ENCODE measurements around the gene HOMER2.
"Not testable (repeated sequence)": the region's sequence is repeated elsewhere in the genome, so short reads cannot be mapped to it uniquely, and the experiment has no call there.

Gene HOMER2

DNA sequence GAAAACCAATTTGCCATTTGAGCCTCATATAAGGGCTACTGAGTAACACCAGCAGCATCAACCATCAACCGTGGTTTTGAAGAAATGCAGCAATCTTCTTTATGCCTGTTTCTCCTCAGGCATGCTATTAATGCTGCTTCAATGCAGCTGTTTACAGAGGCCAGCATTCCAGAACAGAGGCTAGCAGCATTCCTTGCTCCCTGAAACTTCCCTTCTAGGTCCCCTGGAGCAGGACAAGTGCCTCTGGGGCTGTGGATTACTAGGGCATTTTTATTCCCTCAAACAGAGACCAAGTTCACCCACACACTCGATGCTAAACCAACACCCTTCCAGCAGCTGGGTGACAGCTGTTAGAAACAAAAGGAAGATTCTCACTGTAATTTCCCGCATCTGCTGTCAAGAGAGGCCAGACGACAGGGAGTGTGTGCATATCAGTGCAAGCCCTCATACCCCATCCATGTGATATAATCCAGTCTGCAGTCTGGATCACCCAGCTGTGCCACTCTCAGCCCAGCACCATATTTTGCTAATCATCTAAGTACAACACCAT lies 57.5 kb downstream of the HOMER2 start:
- DNase-seq (ENCODE audit: low spot score), result no peak

DNA sequence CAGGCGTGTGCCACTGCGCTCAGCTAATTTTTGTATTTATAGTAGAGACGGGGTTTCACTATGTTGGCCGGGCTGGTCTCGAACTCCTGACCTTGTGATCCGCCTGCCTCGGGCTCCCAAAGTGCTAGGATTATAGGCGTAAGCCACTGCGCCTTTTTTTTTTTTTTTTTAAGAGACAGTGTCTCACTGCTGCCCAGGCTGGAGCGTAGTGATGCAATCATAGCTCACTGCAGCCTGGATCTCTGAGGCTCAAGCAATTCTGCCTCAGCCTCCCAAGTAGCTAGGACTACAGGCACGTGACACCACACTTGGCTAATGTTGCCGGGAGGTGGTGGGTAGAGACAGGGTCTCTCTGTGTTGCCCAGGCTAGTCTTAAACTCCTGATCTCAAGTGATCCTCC lies 59.0 kb downstream of the HOMER2 start:
- not testable (repeated sequence) for DNase-seq (ENCODE audit: low spot score)

DNA sequence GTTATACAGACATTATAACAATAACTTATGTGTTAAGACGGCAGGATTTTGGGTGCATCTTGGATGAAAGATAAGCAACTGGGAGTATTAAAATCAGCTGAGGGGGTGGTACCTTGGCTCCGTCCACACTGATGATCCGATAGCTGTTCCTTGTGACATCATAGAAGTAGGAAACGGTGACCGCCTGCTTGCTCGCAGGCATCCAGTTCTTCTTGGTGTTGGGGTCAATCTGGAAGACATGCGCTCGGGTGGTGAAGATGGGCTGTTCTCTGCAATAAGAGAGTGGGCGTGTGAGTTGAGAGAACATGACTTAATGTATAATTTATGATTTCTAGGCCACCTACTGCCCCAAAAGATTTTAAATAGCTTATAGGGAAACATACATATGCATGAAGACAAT lies 59.9 kb downstream of the HOMER2 start:
- DNase-seq (ENCODE audit: low spot score), result no peak

DNA sequence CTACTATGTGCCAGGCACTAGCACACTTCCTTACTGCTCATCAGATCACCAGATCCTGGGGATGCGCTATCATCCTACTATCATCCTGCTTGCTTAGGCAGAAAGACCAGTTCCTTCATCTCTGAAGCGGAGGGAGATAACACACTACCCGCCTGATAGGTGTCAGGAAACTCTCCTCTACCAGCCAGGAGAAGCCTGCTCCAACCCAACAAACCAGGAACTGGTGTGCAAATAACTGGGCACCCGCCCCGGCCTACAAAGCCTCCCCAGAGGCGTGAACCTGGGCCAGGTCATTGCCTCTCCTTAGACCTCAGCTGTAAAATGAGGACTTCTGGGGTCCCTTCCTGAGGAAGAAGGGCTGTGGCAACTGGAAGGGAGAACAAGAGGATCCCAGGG lies 61.5 kb downstream of the HOMER2 start:
- DNase-seq (ENCODE audit: low spot score), result no peak

DNA sequence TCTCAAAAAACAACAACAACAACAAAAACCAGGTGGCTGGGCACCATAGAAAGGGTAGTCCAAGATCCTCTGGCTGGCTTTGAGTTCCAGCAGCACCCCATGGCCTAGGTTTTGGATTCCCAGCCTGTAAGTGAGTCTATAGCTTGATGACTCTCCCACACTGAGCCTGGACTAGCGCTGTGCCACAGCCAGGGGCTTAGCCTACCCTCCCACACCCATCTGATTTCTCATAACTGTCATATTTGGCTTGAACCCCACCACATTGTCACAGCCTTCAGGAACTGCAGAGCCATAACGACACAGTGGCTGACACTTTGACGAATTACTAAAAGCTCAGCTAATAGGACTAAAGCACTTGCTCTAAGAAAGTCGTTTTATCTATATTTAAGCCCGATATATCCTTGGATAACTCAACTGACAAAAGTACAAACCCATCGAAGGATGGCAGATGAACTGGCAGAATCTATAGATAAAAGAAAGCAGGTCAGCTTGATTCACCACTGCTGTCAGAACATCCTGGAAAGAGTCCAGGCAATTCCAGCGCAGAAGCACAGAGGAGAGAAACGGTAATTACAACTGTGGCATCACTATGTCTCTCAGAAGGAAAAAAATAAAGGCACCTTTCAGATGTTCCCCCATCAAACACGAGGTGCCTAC lies 62.1 kb downstream of the HOMER2 start:
- peak; percentile 15 for DNase-seq (ENCODE audit: low spot score)

DNA sequence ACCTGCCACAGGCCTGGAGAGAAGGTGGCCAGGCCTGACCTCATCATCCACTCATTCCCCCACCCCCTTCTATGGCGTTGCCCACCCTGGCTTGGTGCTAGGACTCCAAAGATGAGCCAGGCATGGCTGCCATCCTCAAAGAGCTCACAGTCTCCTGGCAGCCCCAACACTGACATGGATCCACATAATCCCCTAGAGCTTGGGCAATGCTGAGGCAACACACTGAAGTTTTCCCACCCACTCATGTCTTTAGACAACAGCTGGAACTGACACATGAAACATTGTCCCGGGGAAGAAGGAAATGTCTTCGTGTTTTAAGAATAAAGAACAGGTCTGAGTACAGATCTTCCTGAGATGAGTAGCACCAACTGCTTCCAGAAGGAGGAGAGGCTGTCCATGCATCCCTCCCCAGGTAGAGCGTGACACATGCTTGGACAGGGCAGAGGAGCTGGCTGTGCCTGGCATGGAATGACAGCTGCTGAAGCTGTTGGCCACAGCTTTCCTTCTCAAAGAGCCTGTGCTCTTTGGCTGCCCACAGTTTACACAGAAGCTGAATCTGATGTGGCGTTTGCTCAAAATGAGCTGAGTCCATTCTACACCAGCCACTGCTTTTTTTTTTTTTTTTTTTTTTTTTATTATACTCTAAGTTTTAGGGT lies 70.1 kb downstream of the HOMER2 start:
- DNase-seq (ENCODE audit: low spot score), result no peak

DNA sequence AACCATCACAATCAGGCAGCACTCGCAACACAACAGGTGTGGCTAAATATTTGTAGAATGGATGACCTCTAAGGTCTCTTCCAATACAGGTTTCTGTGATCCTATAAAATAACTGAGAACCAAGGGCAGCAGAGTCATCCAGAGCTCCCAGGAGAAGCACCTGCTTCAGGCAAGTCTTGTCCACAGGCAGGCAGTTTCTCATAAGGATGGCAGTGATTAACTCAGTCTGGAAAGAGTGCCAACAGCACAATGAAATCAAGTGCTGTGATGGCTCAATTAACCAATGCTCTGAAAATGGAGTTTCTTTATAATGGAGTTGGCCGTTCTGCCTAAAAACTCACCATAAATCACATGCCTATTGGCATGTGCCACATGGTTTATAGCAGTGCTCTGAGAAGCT lies 70.8 kb downstream of the HOMER2 start:
- DNase-seq (ENCODE audit: low spot score), result no peak

DNA sequence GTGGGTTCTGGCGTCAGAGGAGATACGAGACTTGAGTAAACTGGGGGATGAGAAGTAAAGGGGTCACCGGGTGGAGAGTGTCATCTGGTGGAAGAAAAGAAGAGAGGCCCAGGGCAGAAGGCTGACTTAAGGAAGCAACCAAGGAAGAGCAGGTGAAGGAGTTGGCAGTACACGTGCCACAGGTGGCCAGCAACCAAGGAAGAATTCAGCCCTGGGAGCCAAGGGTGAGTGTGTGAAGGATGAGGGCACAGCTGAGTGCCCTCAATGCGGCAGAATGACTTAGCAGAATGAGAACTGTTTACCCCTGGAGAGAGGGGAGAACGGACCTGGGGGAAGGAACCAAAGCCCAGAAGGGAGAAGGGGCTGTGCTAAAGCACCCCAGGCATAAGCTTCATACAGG lies 71.8 kb downstream of the HOMER2 start:
- no peak for DNase-seq (ENCODE audit: low spot score)

DNA sequence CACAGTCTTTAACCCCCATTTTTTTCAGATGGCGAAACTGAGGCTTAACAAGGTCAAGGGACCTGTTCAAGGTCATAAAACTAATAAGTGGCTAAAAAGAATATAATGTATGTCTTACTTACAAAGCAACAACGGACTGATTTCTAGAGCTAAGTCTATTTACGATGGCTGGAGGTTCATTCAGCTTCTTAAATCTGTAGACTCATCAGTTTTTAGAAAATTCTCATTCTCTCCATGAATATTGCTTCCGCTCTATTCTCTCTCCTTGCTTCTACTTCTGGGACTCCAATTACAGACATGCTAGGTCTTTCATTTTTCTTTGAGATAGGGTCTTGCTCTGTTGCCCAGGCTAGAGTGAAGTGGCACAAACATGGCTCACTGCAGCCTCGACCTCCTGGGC lies 74.2 kb downstream of the HOMER2 start:
- no peak for DNase-seq (ENCODE audit: low spot score)

DNA sequence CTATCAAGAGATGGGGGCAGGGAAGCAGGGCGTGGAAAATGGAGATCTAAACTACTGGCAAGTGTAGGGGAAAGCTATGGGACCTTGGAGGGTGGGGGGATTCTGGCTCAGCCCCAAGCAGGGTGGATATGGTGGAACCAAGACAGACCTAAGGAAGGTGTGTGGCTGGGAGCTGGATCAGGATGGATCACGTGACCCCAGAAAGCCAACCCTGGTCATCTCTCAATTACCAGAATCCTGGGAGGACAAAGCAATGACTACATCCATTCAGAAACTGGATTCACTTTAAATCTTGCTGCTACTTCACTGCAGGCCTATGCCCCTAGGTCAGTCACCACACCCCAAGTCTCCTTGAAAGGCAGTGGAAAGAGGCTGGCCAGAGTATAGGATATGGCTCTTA lies 74.7 kb downstream of the HOMER2 start:
- DNase-seq (ENCODE audit: low spot score), result no peak

DNA sequence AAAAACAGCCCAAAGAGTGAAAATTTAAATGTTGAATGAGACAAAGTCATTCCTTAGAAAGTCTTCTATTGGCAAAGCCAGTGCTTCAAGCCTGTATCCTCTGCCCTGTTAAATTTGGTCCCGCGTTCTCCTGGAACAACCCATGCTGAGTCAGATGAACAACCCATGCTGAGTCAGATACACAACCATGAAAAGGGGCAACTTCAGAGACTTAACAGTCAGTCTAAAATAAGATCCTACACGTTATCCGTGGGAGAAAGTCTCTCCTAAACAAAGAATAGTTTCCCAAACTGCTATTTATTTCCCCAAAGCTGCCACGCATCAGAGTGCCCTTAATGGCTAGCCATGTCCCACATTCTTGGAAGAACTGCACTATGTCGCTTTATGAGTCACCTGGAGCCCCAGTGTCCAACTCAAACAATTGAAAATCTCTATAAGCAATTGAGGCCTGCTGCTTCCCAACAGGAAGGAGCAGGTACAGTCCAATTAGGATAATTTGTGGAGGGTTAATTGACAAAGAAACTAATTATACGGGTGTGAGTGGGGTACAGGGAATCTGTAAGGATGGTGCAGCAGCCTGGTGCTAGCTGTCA lies 77.0 kb downstream of the HOMER2 start:
- DNase-seq (ENCODE audit: low spot score), result no peak

DNA sequence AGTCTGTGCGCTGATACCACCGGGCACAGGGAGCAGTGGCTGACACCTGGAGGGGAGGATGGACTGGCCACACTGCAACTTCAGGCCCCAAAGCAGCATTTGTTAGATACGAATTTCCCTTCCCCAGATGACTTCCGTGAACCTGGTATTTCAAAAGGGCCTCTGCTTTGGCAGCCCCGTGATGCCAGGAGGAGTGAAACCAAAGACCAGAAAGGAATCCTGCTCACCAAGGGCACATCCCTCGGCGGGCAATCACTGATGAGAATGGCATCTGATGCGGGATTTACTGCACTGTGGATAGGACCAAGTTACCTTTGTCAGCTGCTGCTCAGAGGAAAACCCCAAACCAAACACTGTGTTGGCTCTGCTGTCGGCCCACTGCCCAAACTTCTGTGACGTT lies 77.6 kb downstream of the HOMER2 start:
- DNase-seq (ENCODE audit: low spot score), result no peak

DNA sequence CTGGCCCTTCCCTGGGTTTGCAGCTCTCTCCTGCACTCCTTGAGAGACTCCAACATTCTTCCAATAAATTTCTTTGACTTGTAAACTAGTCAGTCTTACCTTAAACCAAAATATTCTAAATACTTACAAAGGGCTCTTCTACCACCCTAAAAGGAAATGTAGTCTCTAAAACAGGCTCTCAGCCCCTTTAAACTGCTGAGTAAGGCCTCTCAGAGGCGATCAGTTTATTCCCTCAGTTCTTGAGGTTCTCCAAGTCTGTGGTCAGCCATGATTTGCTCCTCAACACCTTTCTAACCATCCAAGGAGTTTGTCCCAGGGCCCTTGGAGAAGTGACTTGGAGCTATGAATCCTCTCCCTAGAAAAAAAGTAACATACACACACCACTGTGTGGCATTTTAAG lies 78.3 kb downstream of the HOMER2 start:
- no peak for DNase-seq (ENCODE audit: low spot score)

DNA sequence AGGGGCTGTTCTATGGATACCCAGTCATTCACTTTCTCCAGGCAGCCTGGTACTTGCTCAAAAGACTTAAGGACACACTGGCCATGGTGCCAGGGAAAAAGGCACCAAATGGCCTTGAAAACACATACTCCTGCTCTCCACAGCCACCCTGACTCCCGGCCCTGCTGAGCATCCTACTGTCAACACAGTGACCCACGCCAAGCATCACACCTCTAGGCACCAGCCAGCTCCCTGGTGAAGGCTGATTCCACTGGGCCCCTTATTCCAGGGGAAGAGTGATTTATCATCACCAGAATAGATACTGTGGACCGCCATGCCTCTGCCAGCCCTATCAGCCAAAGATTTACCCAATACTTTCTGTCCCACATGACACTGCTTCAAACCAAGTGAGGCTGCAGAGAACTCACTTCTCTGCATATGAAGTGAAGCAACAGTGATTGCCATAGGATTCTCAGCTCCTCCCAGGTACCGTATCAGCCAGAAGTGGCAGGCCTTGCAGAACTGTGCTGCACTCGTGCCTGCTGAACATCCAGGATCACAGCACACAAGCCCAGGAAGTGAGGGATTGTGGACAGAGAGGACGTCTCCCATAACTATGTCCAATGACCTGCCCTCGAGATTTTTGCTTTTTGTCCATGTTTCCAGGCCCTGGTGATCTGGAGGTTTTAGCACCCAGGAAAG lies 79.4 kb downstream of the HOMER2 start:
- no peak for DNase-seq (ENCODE audit: low spot score)

DNA sequence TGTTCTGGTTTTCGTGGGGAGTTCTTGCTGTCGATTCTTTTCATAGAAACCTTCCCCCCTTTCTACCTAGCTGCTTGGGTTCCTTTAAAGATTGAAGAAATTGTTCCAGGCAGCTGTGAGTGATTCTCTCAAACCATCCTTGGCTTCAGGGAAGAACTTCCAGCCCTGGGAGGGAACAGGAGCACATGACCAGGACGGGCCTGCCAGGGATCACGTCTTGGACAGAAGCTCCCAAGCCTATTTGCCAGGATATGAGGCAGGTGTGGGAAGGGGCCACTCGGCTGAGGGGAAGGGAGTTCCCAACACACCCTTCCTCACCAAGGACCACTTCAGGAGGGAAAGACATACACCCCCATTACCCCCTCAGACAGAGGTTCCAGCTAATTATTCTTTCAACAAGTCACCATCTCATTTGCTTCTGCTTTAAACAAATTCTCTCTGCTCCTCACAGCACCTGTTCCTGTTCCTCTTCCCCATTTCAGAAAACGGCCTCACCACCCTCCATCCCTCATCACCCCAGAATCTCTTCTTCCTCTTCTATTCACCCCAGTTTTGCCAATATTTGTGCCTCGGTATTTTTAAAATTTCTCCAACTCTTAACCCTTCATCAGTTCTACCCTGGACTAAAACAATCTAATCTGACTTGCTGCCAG lies 80.6 kb downstream of the HOMER2 start:
- no peak for DNase-seq (ENCODE audit: low spot score)

DNA sequence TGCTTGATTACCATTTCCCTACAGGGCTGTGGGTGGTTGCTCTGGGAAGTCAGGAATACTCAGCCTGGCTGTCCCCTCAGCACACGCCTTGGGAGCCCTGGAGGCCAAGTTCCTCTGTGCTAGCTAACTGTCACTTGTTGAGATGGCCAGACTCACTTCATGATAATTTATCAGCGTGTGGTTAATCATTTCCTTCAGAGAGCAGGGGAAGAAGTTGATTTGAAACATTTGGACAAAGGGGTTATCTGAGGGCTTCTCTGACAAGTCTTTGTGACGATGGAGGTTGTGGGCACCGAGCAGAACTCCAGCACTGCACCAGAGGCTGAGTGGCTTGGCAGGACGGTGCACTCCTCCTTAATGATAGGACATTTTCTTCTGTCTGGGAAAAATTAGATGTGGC lies 81.2 kb downstream of the HOMER2 start:
- no peak for DNase-seq (ENCODE audit: low spot score)

DNA sequence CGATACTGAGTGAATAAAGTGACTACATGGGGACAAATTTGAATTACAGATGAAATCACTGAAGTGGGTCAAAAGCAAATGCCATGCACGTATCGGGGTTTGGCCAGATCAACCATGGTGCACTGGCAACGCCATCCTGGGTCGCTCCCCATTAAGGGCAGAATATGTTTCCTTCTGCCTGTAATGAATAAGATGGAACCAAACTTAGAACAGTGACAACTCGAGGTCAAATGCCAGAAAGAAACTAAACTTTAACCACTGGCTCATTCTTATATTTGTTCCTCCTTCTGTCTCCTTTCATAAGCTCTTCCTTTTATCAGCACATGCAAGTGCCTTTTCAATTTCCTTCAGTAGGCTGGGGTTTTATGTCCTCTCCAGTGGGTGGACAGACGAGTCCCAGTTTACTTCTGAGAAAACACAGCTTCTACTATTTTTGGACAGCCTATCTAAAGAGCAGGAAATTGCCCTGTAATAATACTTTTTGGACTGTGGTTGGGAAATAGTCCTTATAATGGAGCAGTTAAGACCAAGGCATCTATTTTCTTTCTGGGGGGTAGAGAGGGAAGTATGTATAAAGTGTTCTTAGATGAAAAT lies 81.7 kb downstream of the HOMER2 start:
- DNase-seq (ENCODE audit: low spot score), result no peak

DNA sequence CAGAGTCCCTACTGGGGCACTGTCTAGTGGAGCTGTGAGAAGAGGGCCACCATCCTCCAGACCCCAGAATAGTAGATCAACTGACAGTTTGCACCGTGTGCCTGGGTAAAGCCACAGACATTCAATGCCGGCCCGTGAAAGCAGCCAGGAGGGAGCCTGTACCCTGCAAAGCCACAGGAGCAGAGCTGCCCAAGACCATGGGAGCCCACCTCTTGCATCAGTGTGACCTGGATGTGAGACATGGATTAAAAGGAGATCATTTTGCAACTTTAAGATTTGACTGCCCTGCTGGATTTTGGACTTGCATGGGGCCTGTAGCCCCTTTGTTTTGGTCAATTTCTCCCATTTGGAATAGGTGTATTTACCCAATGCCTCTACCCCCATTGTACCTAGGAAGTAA lies 86.5 kb downstream of the HOMER2 start:
- not testable (repeated sequence) for DNase-seq (ENCODE audit: low spot score)

DNA sequence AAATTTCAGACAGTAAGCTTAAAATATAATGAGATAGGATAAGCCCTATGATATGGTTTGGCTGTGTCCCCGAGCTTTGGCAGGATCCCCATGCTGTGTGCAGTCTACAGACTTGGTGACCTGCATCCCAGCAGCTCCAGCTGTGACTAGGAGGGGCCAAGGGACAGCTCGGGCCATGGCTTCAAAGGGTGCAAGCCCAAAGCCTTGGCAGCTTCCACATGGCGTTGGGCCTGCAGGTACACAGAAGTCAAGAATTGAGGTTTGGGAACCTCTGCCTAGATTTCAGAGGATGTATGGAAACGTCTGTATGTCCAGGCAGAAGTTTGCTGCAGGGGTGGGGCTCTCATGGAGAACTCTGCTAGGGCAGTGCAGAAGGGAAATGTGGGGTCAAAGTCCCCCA lies 86.9 kb downstream of the HOMER2 start:
- DNase-seq (ENCODE audit: low spot score), result not testable (repeated sequence)

DNA sequence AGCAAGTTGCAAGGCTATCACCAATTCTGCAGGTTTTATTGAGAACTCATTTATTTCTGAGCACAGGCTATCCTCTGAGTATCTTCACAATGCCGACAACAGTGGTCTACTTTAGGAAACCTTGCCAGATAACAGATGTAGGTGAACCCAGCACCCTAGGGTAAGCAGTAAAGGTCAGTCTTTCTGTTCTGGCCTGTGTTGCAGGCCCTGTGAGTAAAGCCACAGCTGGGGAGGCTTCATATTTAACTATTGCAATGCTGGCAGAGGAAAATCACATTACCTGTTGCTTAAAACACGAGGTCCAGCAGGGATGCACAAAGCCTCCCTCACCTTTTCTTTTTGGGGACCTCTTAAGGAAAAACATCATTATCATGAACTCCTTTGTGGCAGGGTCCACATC lies 87.6 kb downstream of the HOMER2 start:
- DNase-seq (ENCODE audit: low spot score), result no peak

DNA sequence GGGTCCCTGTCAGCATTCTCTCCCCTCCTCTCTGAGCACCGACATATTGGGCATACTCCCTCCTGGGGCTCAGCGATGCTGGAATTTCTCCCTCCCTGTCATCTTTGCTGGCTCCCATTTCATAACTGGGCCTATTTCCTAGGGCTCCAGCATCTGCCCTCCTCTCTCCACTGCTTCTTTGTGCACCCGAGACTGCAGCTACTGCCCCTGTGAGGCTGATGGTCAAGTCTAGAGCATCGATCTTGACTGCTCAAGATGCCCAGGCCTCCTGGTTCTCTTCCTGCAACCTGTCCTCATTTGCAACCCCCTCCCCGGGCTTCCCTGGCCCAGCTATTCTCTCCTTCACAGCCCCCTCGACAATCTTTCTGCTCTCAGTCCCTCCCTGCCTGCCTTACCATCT lies 89.6 kb downstream of the HOMER2 start:
- no peak for DNase-seq (ENCODE audit: low spot score)

DNA sequence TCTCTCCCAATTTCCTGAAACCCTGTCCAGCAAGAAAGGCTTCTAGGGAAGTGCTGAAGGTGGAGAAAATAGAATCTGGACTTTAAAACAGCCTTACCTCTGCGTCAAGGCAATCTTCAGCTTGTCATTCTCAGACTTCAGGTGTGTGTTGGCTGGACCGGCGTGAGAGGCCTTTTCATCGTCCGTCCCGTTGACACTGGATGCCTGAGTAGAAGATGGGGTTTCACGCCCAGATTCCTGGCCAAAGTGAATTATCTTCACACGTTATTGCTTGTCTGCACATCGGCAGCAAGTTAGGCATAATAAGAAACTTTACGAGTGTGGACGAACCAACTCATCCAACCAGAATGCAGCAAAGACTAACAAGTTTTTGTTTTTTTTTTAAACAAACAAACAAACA lies 93.6 kb downstream of the HOMER2 start:
- DNase-seq (ENCODE audit: low spot score), result no peak

Measured in cerebellar cortex (tissue), 1 donor.